ENCODE results near the gene IGFBP1.
"Not testable (repeated sequence)": the region's sequence is repeated elsewhere in the genome, so short reads cannot be mapped to it uniquely, and the experiment has no call there.

IGFBP1 gene

GRCh38 chr7:45939574-45939973, 51.3 kb downstream of the IGFBP1 start:
- no peaks in the 10 kb centered on the region for H3K79me2 ChIP-seq (ENCODE audit: insufficient read depth, low read length)
- H3K4me2 ChIP-seq (ENCODE audit: low read depth, low read length, poor library complexity, severe bottlenecking), result no peak overlapping the region
- no peaks in the 10 kb centered on the region for H3K36me3 ChIP-seq (ENCODE audit: low read length)
- H3K9ac ChIP-seq (ENCODE audit: low read length), result no peak overlapping the region
- no peaks in the 10 kb centered on the region for H3K27me3 ChIP-seq (ENCODE audit: low read length)
- no peaks in the 10 kb centered on the region for H4K20me1 ChIP-seq (ENCODE audit: low read depth, low read length)
- no peak overlapping the region for H2AFZ ChIP-seq (ENCODE audit: low read depth, low read length, severe bottlenecking)
- TF ChIP-seq EZH2phosphoT487 (conservative IDR thresholded peaks at IDR 0.05; ENCODE audit: low read length) (no peak), CTCF (IDR thresholded peaks at IDR 0.05; ENCODE audit: insufficient read depth, low read length, poor library complexity, severe bottlenecking) (no peak)
- H3K27ac ChIP-seq (ENCODE audit: low read depth, low read length), result no peak overlapping the region
- H3K9me2 ChIP-seq (replicated peaks; ENCODE audit: insufficient read depth, low read length), result no peaks in the 10 kb centered on the region
- H3K9me3 ChIP-seq (ENCODE audit: insufficient read depth, low read length), result no peaks in the 10 kb centered on the region
- no peaks in the 10 kb centered on the region for H3F3A ChIP-seq (ENCODE audit: insufficient read depth)
- no peak overlapping the region for H3K4me3 ChIP-seq (ENCODE audit: insufficient read depth, low read length, poor library complexity, severe bottlenecking)

- H3K79me2 ChIP-seq (ENCODE audit: insufficient read depth, low read length); H2AFZ ChIP-seq (ENCODE audit: low read depth, low read length, severe bottlenecking); H3K9ac ChIP-seq (ENCODE audit: low read length); H3K4me2 ChIP-seq (ENCODE audit: low read depth, low read length, poor library complexity, severe bottlenecking); H3F3A ChIP-seq (ENCODE audit: insufficient read depth); H3K9me3 ChIP-seq (ENCODE audit: insufficient read depth, low read length); H3K9me2 ChIP-seq (replicated peaks; ENCODE audit: insufficient read depth, low read length); H3K36me3 ChIP-seq (ENCODE audit: low read length); H3K27ac ChIP-seq (ENCODE audit: low read depth, low read length); H3K27me3 ChIP-seq (ENCODE audit: low read length); H3K4me3 ChIP-seq (ENCODE audit: insufficient read depth, low read length, poor library complexity, severe bottlenecking); H4K20me1 ChIP-seq (ENCODE audit: low read depth, low read length): not testable (repeated sequence)
These were observed 52.0 kb downstream of the IGFBP1 start for GRCh38 chr7:45940237-45940781.

- no peaks in the 10 kb centered on the region for H3K9me2 ChIP-seq (replicated peaks; ENCODE audit: insufficient read depth, low read length)
- no peaks in the 10 kb centered on the region for H3K79me2 ChIP-seq (ENCODE audit: insufficient read depth, low read length)
- no peaks in the 10 kb centered on the region for H3K36me3 ChIP-seq (ENCODE audit: low read length)
- TF ChIP-seq CTCF (IDR thresholded peaks at IDR 0.05; ENCODE audit: insufficient read depth, low read length, poor library complexity, severe bottlenecking) (no peak), EZH2phosphoT487 (conservative IDR thresholded peaks at IDR 0.05; ENCODE audit: low read length) (no peak)
- H3K4me2 ChIP-seq (ENCODE audit: low read depth, low read length, poor library complexity, severe bottlenecking), result no peak overlapping the region
- no peaks in the 10 kb centered on the region for H3F3A ChIP-seq (ENCODE audit: insufficient read depth)
- H3K27ac ChIP-seq (ENCODE audit: low read depth, low read length), result no peak overlapping the region
- H3K9ac ChIP-seq (ENCODE audit: low read length), result no peak overlapping the region
- 0 out of 2 replicates have a peak, but pooled peaks cover 3% of the 10 kb centered on the region for H3K27me3 ChIP-seq (ENCODE audit: low read length)
- H3K9me3 ChIP-seq (ENCODE audit: insufficient read depth, low read length), result no peaks in the 10 kb centered on the region
- H2AFZ ChIP-seq (ENCODE audit: low read depth, low read length, severe bottlenecking), result no peak overlapping the region
- no peaks in the 10 kb centered on the region for H4K20me1 ChIP-seq (ENCODE audit: low read depth, low read length)
- no peak overlapping the region for H3K4me3 ChIP-seq (ENCODE audit: insufficient read depth, low read length, poor library complexity, severe bottlenecking)
These were observed 52.7 kb downstream of the IGFBP1 start for GRCh38 chr7:45940939-45941338.

Measured in SU-DHL-6 (cell line).